Skeletal muscle cell (primary cell): ENCODE measurements around the gene KLHL29.

Experiments used
- DNase-seq: peaks from one replicate; pipeline ENCODE4 v3.0.0-alpha.2; 2010; ENCODE audit warnings: low read depth
- H3K4me3 ChIP-seq: 2 replicates; pipeline ENCODE4 v1.5.1; 2011; ENCODE audit warnings: low read depth, mild to moderate bottlenecking, control low read depth, low read length, moderate library complexity

KLHL29 gene

GRCh38 chr2:23625726-23626125 lies 240.7 kb downstream of the KLHL29 start:
- DNase-seq = no peak
- H3K4me3 ChIP-seq = no peak overlapping the region

- H3K4me3 ChIP-seq = no peak overlapping the region
- no peak for DNase-seq
These were observed 241.8 kb downstream of the KLHL29 start for GRCh38 chr2:23626701-23627230.

- H3K4me3 ChIP-seq = no peak overlapping the region
- no peak for DNase-seq
These were observed 242.4 kb downstream of the KLHL29 start for GRCh38 chr2:23627236-23628009.

- H3K4me3 ChIP-seq = no peak overlapping the region
- no peak for DNase-seq
These were observed 244.2 kb downstream of the KLHL29 start for GRCh38 chr2:23628926-23629771.

GRCh38 chr2:23629772-23630480 lies 244.9 kb downstream of the KLHL29 start:
- no peak overlapping the region for H3K4me3 ChIP-seq
- DNase-seq = no peak

GRCh38 chr2:23630961-23631360 lies 246.0 kb downstream of the KLHL29 start:
- H3K4me3 ChIP-seq = no peak overlapping the region
- DNase-seq = no peak

GRCh38 chr2:23631389-23631788 lies 246.4 kb downstream of the KLHL29 start:
- no peak overlapping the region for H3K4me3 ChIP-seq
- DNase-seq = no peak

- DNase-seq = no peak
- H3K4me3 ChIP-seq = no peak overlapping the region
These were observed 247.4 kb downstream of the KLHL29 start for GRCh38 chr2:23632386-23632785.

GRCh38 chr2:23632831-23633395 lies 247.9 kb downstream of the KLHL29 start:
- no peak for DNase-seq
- no peak overlapping the region for H3K4me3 ChIP-seq

GRCh38 chr2:23633966-23634365 lies 249.0 kb downstream of the KLHL29 start:
- DNase-seq = no peak
- H3K4me3 ChIP-seq = no peak overlapping the region

- no peak for DNase-seq
These were observed 250.7 kb downstream of the KLHL29 start for GRCh38 chr2:23635442-23636340.

GRCh38 chr2:23636426-23636825 lies 251.4 kb downstream of the KLHL29 start:
- H3K4me3 ChIP-seq = no peak overlapping the region
- DNase-seq = no peak

More at GRCh38 chr2:23635442-23636340, 250.7 kb downstream of the KLHL29 start:
- H3K4me3 ChIP-seq = no peak overlapping the region

GRCh38 chr2:23637011-23637778 lies 252.2 kb downstream of the KLHL29 start:
- DNase-seq = peak; percentile 46
- no peak overlapping the region for H3K4me3 ChIP-seq

GRCh38 chr2:23639406-23639982 lies 254.5 kb downstream of the KLHL29 start:
- H3K4me3 ChIP-seq = no peak overlapping the region
- DNase-seq = no peak

GRCh38 chr2:23640711-23641110 lies 255.7 kb downstream of the KLHL29 start:
- no peak for DNase-seq
- H3K4me3 ChIP-seq = no peak overlapping the region

GRCh38 chr2:23642516-23642915 lies 257.5 kb downstream of the KLHL29 start:
- no peak overlapping the region for H3K4me3 ChIP-seq
- DNase-seq = no peak

GRCh38 chr2:23645230-23645808 lies 260.3 kb downstream of the KLHL29 start:
- H3K4me3 ChIP-seq = no peak overlapping the region
- DNase-seq = no peak
